Thyroid gland (tissue), 4 donors: ENCODE data around the gene PRSS37.

Experiments
- CTCF ChIP-seq, 6 experiments: fragments of 200-600 bp in 3 of 6; fragments of 450-650 bp in 3 of 6; sonication (generic) in 3 of 6; IDR thresholded peaks; one replicate each; pipeline ENCODE4 v1.5.1; 2016 to 2019; ENCODE audit warnings: antibody characterized with exemption in 6 of 6, mild to moderate bottlenecking in 2 of 6, inconsistent platforms in 1 of 6, moderate library complexity in 1 of 6
- POLR2A ChIP-seq, 2 donors: fragments of 450-650 bp; IDR thresholded peaks; one replicate each; pipeline ENCODE4 v1.6.1; 2017; ENCODE audit warnings: antibody characterized with exemption in 2 of 2, mild to moderate bottlenecking in 2 of 2, moderate library complexity in 1 of 2

- no peak for TF ChIP-seq CTCF (IDR thresholded peaks at IDR 0.05)
- TF ChIP-seq POLR2A (IDR thresholded peaks at IDR 0.05), result no peak
These were observed 3.0 kb upstream of the PRSS37 start for GRCh38 chr7:141844256-141844655.
